ENCODE data around the gene SLC25A46. TPM values are rescaled to one million over a fixed set of nuclear protein-coding genes. Genes with fewer than 3 reads are reported as not detected.

SLC25A46 gene
- polyA plus RNA-seq, 1 experiment: 60.3 TPM

GRCh38 chr5:110705349-110705748 is 33.5 kb upstream of the SLC25A46 start:
- Histone ChIP-seq H3K27ac (ENCODE audit: low read depth, low read length) (no peak overlapping the region), H3K27me3 (ENCODE audit: control insufficient read depth, insufficient read depth, low read length) (no peaks in the 10 kb centered on the region), H3K4me3 (ENCODE audit: low read depth, low read length) (no peak overlapping the region), H3K9me3 (ENCODE audit: control insufficient read depth, insufficient read depth, low read length) (no peaks in the 10 kb centered on the region)
- POLR2A ChIA-PET: no interaction called here
- no peak for DNase-seq (ENCODE audit: low read depth, low spot score)
- no peak for TF ChIP-seq CTCF (IDR thresholded peaks at IDR 0.05; ENCODE audit: low read depth, low read length)
- CTCF ChIA-PET: no interaction called here

GRCh38 chr5:110707260-110707844 is 31.5 kb upstream of the SLC25A46 start:
- Histone ChIP-seq H3K27ac (ENCODE audit: low read depth, low read length) (no peak overlapping the region), H3K9me3 (ENCODE audit: control insufficient read depth, insufficient read depth, low read length) (no peaks in the 10 kb centered on the region), H3K4me3 (ENCODE audit: low read depth, low read length) (no peak overlapping the region), H3K27me3 (ENCODE audit: control insufficient read depth, insufficient read depth, low read length) (no peaks in the 10 kb centered on the region)
- ChIA-PET CTCF (no interaction called here), POLR2A (no interaction called here)
- no peak for DNase-seq (ENCODE audit: low read depth, low spot score)
- no peak for TF ChIP-seq CTCF (IDR thresholded peaks at IDR 0.05; ENCODE audit: low read depth, low read length)

- POLR2A ChIA-PET: no interaction called here
- no peak for TF ChIP-seq CTCF (IDR thresholded peaks at IDR 0.05; ENCODE audit: low read depth, low read length)
- H3K4me3 ChIP-seq (ENCODE audit: low read depth, low read length): no peak overlapping the region
- CTCF ChIA-PET: interaction anchor here (1.5 kb wide), 1 partner anchor 13 kb away, joined by 3 read pairs; no protein-coding TSS in a partner anchor
- no peak overlapping the region for H3K27ac ChIP-seq (ENCODE audit: low read depth, low read length)
- no peaks in the 10 kb centered on the region for H3K27me3 ChIP-seq (ENCODE audit: control insufficient read depth, insufficient read depth, low read length)
- H3K9me3 ChIP-seq (ENCODE audit: control insufficient read depth, insufficient read depth, low read length): no peaks in the 10 kb centered on the region
- DNase-seq (ENCODE audit: low read depth, low spot score): no peak
Observed at GRCh38 chr5:110716247-110717245, 22.3 kb upstream of the SLC25A46 start.

- TF ChIP-seq CTCF (IDR thresholded peaks at IDR 0.05; ENCODE audit: low read depth, low read length): no peak
- Histone ChIP-seq H3K27me3 (ENCODE audit: control insufficient read depth, insufficient read depth, low read length) (no peaks in the 10 kb centered on the region), H3K27ac (ENCODE audit: low read depth, low read length) (no peak overlapping the region), H3K9me3 (ENCODE audit: control insufficient read depth, insufficient read depth, low read length) (no peaks in the 10 kb centered on the region), H3K4me3 (ENCODE audit: low read depth, low read length) (no peak overlapping the region)
- CTCF ChIA-PET: no interaction called here
- no peak for DNase-seq (ENCODE audit: low read depth, low spot score)
- POLR2A ChIA-PET: no interaction called here
Observed at GRCh38 chr5:110718311-110718710, 20.5 kb upstream of the SLC25A46 start.

All from AG04450 (cell line).